Fibroblast of villous mesenchyme (primary cell): ENCODE measurements around the gene CALM1. TPM values are rescaled to one million over a fixed set of nuclear protein-coding genes. Genes with fewer than 3 reads are reported as not detected.

Source experiments
- DNase-seq: peaks from one replicate; pipeline ENCODE4 v3.0.0-alpha.2; 2010; ENCODE audit warnings: low read depth
- H3K4me3 ChIP-seq: 2 replicates; pipeline ENCODE4 v1.5.1; 2011; ENCODE audit warnings: low read depth, mild to moderate bottlenecking, low read length
- CTCF ChIP-seq: IDR thresholded peaks from 2 replicates; pipeline ENCODE4 v1.5.1; 2012; ENCODE audit warnings: low read depth, mild to moderate bottlenecking, low read length; ENCODE audit not compliant: insufficient read depth
- total RNA-seq: library from RNA; depleted of rRNA; stranded (reverse); fragments of >200 nt; gene quantifications from 2 replicates; pipeline ENCODE4 v1.2.3, GENCODE V29; 2012

The CALM1 gene
- total RNA-seq, 1 donor = 286 TPM

DNA sequence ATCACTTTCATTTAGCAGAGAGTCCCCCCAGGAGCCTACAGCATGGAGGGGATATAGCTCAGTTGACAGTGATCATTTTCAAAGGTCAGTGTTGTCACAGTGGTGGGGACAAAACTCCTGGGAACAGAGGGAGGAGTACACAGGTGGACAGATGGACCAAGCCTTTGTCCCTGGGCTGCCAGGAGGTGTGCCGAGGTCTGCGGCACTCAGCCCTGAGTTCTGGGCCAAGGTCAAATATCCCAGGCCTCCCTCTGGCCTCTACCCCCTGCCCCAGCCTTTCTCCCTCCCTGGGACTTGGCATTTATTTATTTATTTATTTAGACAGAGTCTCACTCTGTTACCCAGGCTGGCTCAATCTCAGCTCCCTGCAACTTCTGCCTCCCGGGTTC, 24.8 kb downstream of the CALM1 start:
- DNase-seq = no peak
- no peak for TF ChIP-seq CTCF

GRCh38 chr14:90423166-90423565, 26.3 kb downstream of the CALM1 start:
- no peak overlapping the region for H3K4me3 ChIP-seq
- no peak for DNase-seq
- no peak for TF ChIP-seq CTCF

More for the DNA sequence above, 24.8 kb downstream of the CALM1 start:
- no peak overlapping the region for H3K4me3 ChIP-seq

GRCh38 chr14:90424075-90424474, 27.2 kb downstream of the CALM1 start:
- no peak for TF ChIP-seq CTCF
- DNase-seq = no peak
- no peak overlapping the region for H3K4me3 ChIP-seq

- TF ChIP-seq CTCF = no peak
- no peak for DNase-seq
- H3K4me3 ChIP-seq = no peak overlapping the region
These were observed 28.0 kb downstream of the CALM1 start for GRCh38 chr14:90424686-90425372.

- no peak for DNase-seq
- no peak overlapping the region for H3K4me3 ChIP-seq
- TF ChIP-seq CTCF = no peak
These were observed 28.6 kb downstream of the CALM1 start for GRCh38 chr14:90425373-90425879.

DNA sequence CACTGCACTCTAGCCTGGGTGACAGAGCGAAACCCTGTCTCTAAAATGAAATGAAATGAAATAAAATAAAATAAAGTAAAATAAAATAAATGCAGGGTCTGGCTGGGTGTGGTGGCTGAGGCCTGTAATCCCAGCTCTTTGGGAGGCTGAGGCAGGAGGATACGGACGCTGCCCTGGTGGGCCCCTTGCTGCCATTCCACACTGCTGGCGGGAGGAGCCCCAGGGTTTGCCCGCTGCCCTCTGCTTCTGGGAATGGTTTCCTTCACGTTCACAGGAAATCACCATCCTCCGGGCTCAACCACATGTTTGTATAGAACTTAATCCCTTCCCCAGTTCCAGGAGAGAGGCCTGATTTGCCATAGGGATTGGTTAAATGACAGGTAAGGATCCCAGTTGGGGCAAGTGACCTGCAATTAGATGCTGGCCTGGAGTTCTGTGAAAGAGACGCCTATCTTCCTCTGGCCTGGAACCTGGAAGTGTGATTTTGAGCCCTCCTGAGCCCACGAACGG, 29.3 kb downstream of the CALM1 start:
- DNase-seq = no peak
- TF ChIP-seq CTCF = no peak
- no peak overlapping the region for H3K4me3 ChIP-seq
